K562 (cell line): ENCODE measurements around the gene FRAT1. TPM values are rescaled to one million over a fixed set of nuclear protein-coding genes. Genes with fewer than 3 reads are reported as not detected.

Experiments
- ERF ChIP-seq: fragments of 450-650 bp; formaldehyde crosslinking; IDR thresholded peaks from 2 replicates; pipeline ENCODE4 v1.4.0; 2020; ENCODE audit warnings: mild to moderate bottlenecking, mixed read lengths
- NR2C1 ChIP-seq, 2 experiments: fragments of 450-650 bp; IDR thresholded peaks; 2 replicates each; pipeline ENCODE4 v1.6.1; 2017; ENCODE audit warnings: mild to moderate bottlenecking in 2 of 2, antibody characterized with exemption in 1 of 2, inconsistent platforms in 1 of 2, missing compliant biosample characterization in 1 of 2, missing genetic modification characterization in 1 of 2
- PATZ1 ChIP-seq: fragments of 250-450 bp; sonication (Bioruptor Pico); IDR thresholded peaks from 2 replicates; pipeline ENCODE4 v1.5.0; 2020; ENCODE audit warnings: mild to moderate bottlenecking, borderline replicate concordance
- PRMT5 ChIP-seq: sonication (generic); formaldehyde crosslinking; IDR thresholded peaks from 2 replicates; pipeline ENCODE4 v1.5.0; 2020; ENCODE audit warnings: missing genetic modification reagents
- TCFL5 ChIP-seq: fragments of 250-450 bp; sonication (Bioruptor Pico); conservative IDR thresholded peaks from 2 replicates; pipeline ENCODE4 v1.6.1; 2021; ENCODE audit warnings: mild to moderate bottlenecking, moderate library complexity, matching md5 sums
- TGIF2 ChIP-seq: sonication (generic); formaldehyde crosslinking; IDR thresholded peaks from 2 replicates; pipeline ENCODE4 v1.8.1; 2022; ENCODE audit warnings: mild to moderate bottlenecking, missing genetic modification reagents, moderate library complexity
- ZNF395 ChIP-seq: fragments of 200-800 bp; sonication (Bioruptor generic); IDR thresholded peaks from 2 replicates; pipeline ENCODE4 v1.6.1; 2017; ENCODE audit warnings: missing genetic modification characterization, missing compliant biosample characterization
- polyA plus RNA-seq, 8 experiments: library from polyadenylated mRNA; depleted of rRNA in 4 of 8; stranded (reverse) in 5 of 8; unstranded in 3 of 8; fragments of >200 nt; fragmentation: Nextera tagmentation in 2 of 8; fragmentation: Illumina TruSeq in 1 of 8; extraction: Ambion mirVana in 2 of 8; extraction: Trizol in 1 of 8; gene quantifications; 2 replicates each; pipeline versions ENCODE4 v1.2.1 to v1.2.3, GENCODE V29; 2011 to 2014; ENCODE audit warnings: inconsistent platforms in 1 of 8, missing spikeins in 1 of 8
- small RNA-seq: library from RNA; depleted of rRNA; stranded (forward); fragments of <200 nt; gene quantifications from one replicate; pipeline ENCODE3, GENCODE V24; 2014
- total RNA-seq, 7 experiments: library from RNA; depleted of rRNA in 6 of 7; stranded (reverse); fragments of >200 nt in 6 of 7; fragmentation: Illumina TruSeq in 2 of 7; extraction: Trizol in 2 of 7; gene quantifications; 2 replicates each; pipeline versions ENCODE4 v1.2.1 to v1.2.3, GENCODE V29; 2011 to 2021; ENCODE audit warnings: low replicate concordance in 1 of 7

Gene FRAT1
- total and polyA plus RNA-seq, 9 of the 15 experiments (the other 6 are each of a cell fraction or from before 2014, with no cell fraction given), result 0.11 to 4.6 (median 1.4) TPM

- TF ChIP-seq ZNF395 (no peak), TCFL5 (no peak), PRMT5 (no peak), NR2C1 (IDR thresholded peaks at IDR 0.05) (no peak), NR2C1 (tag; IDR thresholded peaks at IDR 0.05) (no peak), ERF (CRISPR knock-in tag) (no peak), TGIF2 (no peak), PATZ1 (CRISPR knock-in tag) (no peak)
Measured at GRCh38 chr10:97367126-97367649, 48.1 kb downstream of the FRAT1 start (continued).

Small RNAs within 50 kb of the gene (small RNA-seq; reads per million reads assigned to genes)
- gene RF00017, result not detected

Other genes starting within 250 kb of the FRAT1 start
Only the 7 nearest of the 9 such genes appear.
- 0.04 and 0.05 TPM in 2 replicates for gene SLIT1, start 133.3 kb upstream of the FRAT1 start, total RNA-seq (2014; rRNA removed)
- 0.04 TPM in 1 of 2 replicates, not detected in the other for gene SLIT1, start 133.3 kb upstream of the FRAT1 start, total RNA-seq (2014; rRNA removed; fragmentation: Illumina TruSeq; extraction: Trizol)
- gene SLIT1, start 133.3 kb upstream of the FRAT1 start, total RNA-seq (2015; rRNA removed; fragmentation: Illumina TruSeq; extraction: Trizol), result not detected in 2 replicates
- 0.09 TPM in 1 of 2 replicates, not detected in the other for gene SLIT1, start 133.3 kb upstream of the FRAT1 start, total RNA-seq (2021)
- gene SLIT1, start 133.3 kb upstream of the FRAT1 start, polyA plus RNA-seq (2011; rRNA removed), result 0.01 and 0.03 TPM in 2 replicates
- 0.01 and 0.03 TPM in 2 replicates for gene SLIT1, start 133.3 kb upstream of the FRAT1 start, polyA plus RNA-seq (2014; fragmentation: Illumina TruSeq; extraction: Trizol)
- gene SLIT1, start 133.3 kb upstream of the FRAT1 start, polyA plus RNA-seq (2014; fragmentation: Nextera tagmentation; extraction: Ambion mirVana), result not detected
- 0.04 and 0.11 TPM in 2 replicates for gene SLIT1, start 133.3 kb upstream of the FRAT1 start, polyA plus RNA-seq (2014; rRNA removed)
- 14.4 and 14.9 TPM in 2 replicates for gene ARHGAP19, start 26.6 kb upstream of the FRAT1 start, total RNA-seq (2014; rRNA removed)
- 28.1 and 31.6 TPM in 2 replicates for gene ARHGAP19, start 26.6 kb upstream of the FRAT1 start, total RNA-seq (2014; rRNA removed; fragmentation: Illumina TruSeq; extraction: Trizol)
- 20.0 and 20.7 TPM in 2 replicates for gene ARHGAP19, start 26.6 kb upstream of the FRAT1 start, total RNA-seq (2015; rRNA removed; fragmentation: Illumina TruSeq; extraction: Trizol)
- gene ARHGAP19, start 26.6 kb upstream of the FRAT1 start, total RNA-seq (2021), result 23.2 and 27.5 TPM in 2 replicates
- 49.5 and 50.2 TPM in 2 replicates for gene ARHGAP19, start 26.6 kb upstream of the FRAT1 start, polyA plus RNA-seq (2011; rRNA removed)
- 21.1 and 26.8 TPM in 2 replicates for gene ARHGAP19, start 26.6 kb upstream of the FRAT1 start, polyA plus RNA-seq (2014; fragmentation: Illumina TruSeq; extraction: Trizol)
- gene ARHGAP19, start 26.6 kb upstream of the FRAT1 start, polyA plus RNA-seq (2014; fragmentation: Nextera tagmentation; extraction: Ambion mirVana), result 10 to 100 TPM; 14.8 to 27.4 TPM
- gene ARHGAP19, start 26.6 kb upstream of the FRAT1 start, polyA plus RNA-seq (2014; rRNA removed), result 19.8 and 20.1 TPM in 2 replicates
- 29.1 and 29.6 TPM in 2 replicates for gene FRAT2, start 15.5 kb downstream of the FRAT1 start, total RNA-seq (2014; rRNA removed)
- gene FRAT2, start 15.5 kb downstream of the FRAT1 start, total RNA-seq (2014; rRNA removed; fragmentation: Illumina TruSeq; extraction: Trizol), result 19.5 and 24.2 TPM in 2 replicates
- 18.1 and 19.1 TPM in 2 replicates for gene FRAT2, start 15.5 kb downstream of the FRAT1 start, total RNA-seq (2015; rRNA removed; fragmentation: Illumina TruSeq; extraction: Trizol)
- 27.2 and 31.7 TPM in 2 replicates for gene FRAT2, start 15.5 kb downstream of the FRAT1 start, total RNA-seq (2021)
- gene FRAT2, start 15.5 kb downstream of the FRAT1 start, polyA plus RNA-seq (2011; rRNA removed), result 9.9 and 14.1 TPM in 2 replicates
- 22.6 and 24.5 TPM in 2 replicates for gene FRAT2, start 15.5 kb downstream of the FRAT1 start, polyA plus RNA-seq (2014; fragmentation: Illumina TruSeq; extraction: Trizol)
- gene FRAT2, start 15.5 kb downstream of the FRAT1 start, polyA plus RNA-seq (2014; fragmentation: Nextera tagmentation; extraction: Ambion mirVana), result 1 to 10 TPM; 4.3 to 5.3 TPM
- 26.2 and 27.0 TPM in 2 replicates for gene FRAT2, start 15.5 kb downstream of the FRAT1 start, polyA plus RNA-seq (2014; rRNA removed)
- 34.7 and 50.5 TPM in 2 replicates for gene RRP12, start 82.1 kb downstream of the FRAT1 start, total RNA-seq (2014; rRNA removed)
- gene RRP12, start 82.1 kb downstream of the FRAT1 start, total RNA-seq (2014; rRNA removed; fragmentation: Illumina TruSeq; extraction: Trizol), result 12.6 and 16.4 TPM in 2 replicates
- gene RRP12, start 82.1 kb downstream of the FRAT1 start, total RNA-seq (2015; rRNA removed; fragmentation: Illumina TruSeq; extraction: Trizol), result 21.8 and 25.4 TPM in 2 replicates
- 64.4 and 68.2 TPM in 2 replicates for gene RRP12, start 82.1 kb downstream of the FRAT1 start, total RNA-seq (2021)
- 7.2 and 22.3 TPM in 2 replicates for gene RRP12, start 82.1 kb downstream of the FRAT1 start, polyA plus RNA-seq (2011; rRNA removed)
- 30.2 and 37.5 TPM in 2 replicates for gene RRP12, start 82.1 kb downstream of the FRAT1 start, polyA plus RNA-seq (2014; fragmentation: Illumina TruSeq; extraction: Trizol)
- 1 to 10 TPM; 4.6 to 6.1 TPM for gene RRP12, start 82.1 kb downstream of the FRAT1 start, polyA plus RNA-seq (2014; fragmentation: Nextera tagmentation; extraction: Ambion mirVana)
- gene RRP12, start 82.1 kb downstream of the FRAT1 start, polyA plus RNA-seq (2014; rRNA removed), result 20.2 and 25.4 TPM in 2 replicates
- 280 and 406 TPM in 2 replicates for gene PGAM1, start 106.9 kb downstream of the FRAT1 start, total RNA-seq (2014; rRNA removed)
- gene PGAM1, start 106.9 kb downstream of the FRAT1 start, total RNA-seq (2014; rRNA removed; fragmentation: Illumina TruSeq; extraction: Trizol), result 256 and 269 TPM in 2 replicates
- 264 and 273 TPM in 2 replicates for gene PGAM1, start 106.9 kb downstream of the FRAT1 start, total RNA-seq (2015; rRNA removed; fragmentation: Illumina TruSeq; extraction: Trizol)
- 319 and 328 TPM in 2 replicates for gene PGAM1, start 106.9 kb downstream of the FRAT1 start, total RNA-seq (2021)
- gene PGAM1, start 106.9 kb downstream of the FRAT1 start, polyA plus RNA-seq (2011; rRNA removed), result 559 and 605 TPM in 2 replicates
- 311 and 316 TPM in 2 replicates for gene PGAM1, start 106.9 kb downstream of the FRAT1 start, polyA plus RNA-seq (2014; fragmentation: Illumina TruSeq; extraction: Trizol)
- 10 to 100 TPM; 40.3 to 80.0 TPM for gene PGAM1, start 106.9 kb downstream of the FRAT1 start, polyA plus RNA-seq (2014; fragmentation: Nextera tagmentation; extraction: Ambion mirVana)
- 261 and 274 TPM in 2 replicates for gene PGAM1, start 106.9 kb downstream of the FRAT1 start, polyA plus RNA-seq (2014; rRNA removed)
- gene EXOSC1, start 126.7 kb downstream of the FRAT1 start, total RNA-seq (2014; rRNA removed), result 46.8 and 47.2 TPM in 2 replicates
- 52.1 and 53.4 TPM in 2 replicates for gene EXOSC1, start 126.7 kb downstream of the FRAT1 start, total RNA-seq (2014; rRNA removed; fragmentation: Illumina TruSeq; extraction: Trizol)
- 51.0 and 52.2 TPM in 2 replicates for gene EXOSC1, start 126.7 kb downstream of the FRAT1 start, total RNA-seq (2015; rRNA removed; fragmentation: Illumina TruSeq; extraction: Trizol)
- 44.3 and 44.9 TPM in 2 replicates for gene EXOSC1, start 126.7 kb downstream of the FRAT1 start, total RNA-seq (2021)
- 61.0 and 69.7 TPM in 2 replicates for gene EXOSC1, start 126.7 kb downstream of the FRAT1 start, polyA plus RNA-seq (2011; rRNA removed)
- 68.3 and 82.3 TPM in 2 replicates for gene EXOSC1, start 126.7 kb downstream of the FRAT1 start, polyA plus RNA-seq (2014; fragmentation: Illumina TruSeq; extraction: Trizol)
- gene EXOSC1, start 126.7 kb downstream of the FRAT1 start, polyA plus RNA-seq (2014; fragmentation: Nextera tagmentation; extraction: Ambion mirVana), result 100 to 1,000 TPM; 112 to 117 TPM
- gene EXOSC1, start 126.7 kb downstream of the FRAT1 start, polyA plus RNA-seq (2014; rRNA removed), result 65.1 and 67.0 TPM in 2 replicates
- 13.1 and 19.5 TPM in 2 replicates for gene ZDHHC16, start 126.9 kb downstream of the FRAT1 start, total RNA-seq (2014; rRNA removed)
- gene ZDHHC16, start 126.9 kb downstream of the FRAT1 start, total RNA-seq (2014; rRNA removed; fragmentation: Illumina TruSeq; extraction: Trizol), result 21.1 and 21.7 TPM in 2 replicates
- gene ZDHHC16, start 126.9 kb downstream of the FRAT1 start, total RNA-seq (2015; rRNA removed; fragmentation: Illumina TruSeq; extraction: Trizol), result 22.4 and 22.9 TPM in 2 replicates
- gene ZDHHC16, start 126.9 kb downstream of the FRAT1 start, total RNA-seq (2021), result 21.3 and 21.4 TPM in 2 replicates
- 29.4 and 30.9 TPM in 2 replicates for gene ZDHHC16, start 126.9 kb downstream of the FRAT1 start, polyA plus RNA-seq (2011; rRNA removed)
- 31.7 and 33.8 TPM in 2 replicates for gene ZDHHC16, start 126.9 kb downstream of the FRAT1 start, polyA plus RNA-seq (2014; fragmentation: Illumina TruSeq; extraction: Trizol)
- 10 to 100 TPM; 12.5 to 14.2 TPM for gene ZDHHC16, start 126.9 kb downstream of the FRAT1 start, polyA plus RNA-seq (2014; fragmentation: Nextera tagmentation; extraction: Ambion mirVana)
- 18.6 and 22.9 TPM in 2 replicates for gene ZDHHC16, start 126.9 kb downstream of the FRAT1 start, polyA plus RNA-seq (2014; rRNA removed)